Jurkat, Clone E6-1 (cell line): Measurements from ENCODE around the gene MEAF6.

Experiments
- DNase-seq: peaks from one replicate; pipeline ENCODE4 v3.0.0-alpha.2; 2011; ENCODE audit warnings: low read depth, low spot score
- H3K4me3 ChIP-seq: 2 replicates; pipeline ENCODE4 v1.5.1; 2011; ENCODE audit warnings: mild to moderate bottlenecking, low read length, control low read depth, moderate library complexity

The MEAF6 gene

GRCh38 chr1:37476460-37477197 is 37.9 kb downstream of the MEAF6 start:
- peak overlapping the region; percentile 11 for H3K4me3 ChIP-seq
- no peak for DNase-seq

GRCh38 chr1:37476087-37476452 is 38.5 kb downstream of the MEAF6 start:
- H3K4me3 ChIP-seq: no peak overlapping the region
- DNase-seq: no peak

GRCh38 chr1:37475380-37476086 is 39.0 kb downstream of the MEAF6 start:
- no peak for DNase-seq
- H3K4me3 ChIP-seq: peak overlapping the region; percentile 90

GRCh38 chr1:37474697-37475379 is 39.7 kb downstream of the MEAF6 start:
- H3K4me3 ChIP-seq: peak overlapping the region; percentile 90
- no peak for DNase-seq

GRCh38 chr1:37474046-37474696 is 40.4 kb downstream of the MEAF6 start, which contains the start of gene ZC3H12A:
TSS of gene ZC3H12A (plus strand) at chr1:37474580. CDS start at chr1:37475497, 917 bp downstream.
- DNase-seq: peak; percentile 74
- H3K4me3 ChIP-seq: peak within 1 kb of the TSS; percentile 90

GRCh38 chr1:37473431-37474045 is 41.0 kb downstream of the MEAF6 start:
- DNase-seq: peak; percentile 46
- H3K4me3 ChIP-seq: peak overlapping the region; percentile 90

GRCh38 chr1:37472994-37473393 is 41.6 kb downstream of the MEAF6 start:
- H3K4me3 ChIP-seq: peak overlapping the region; percentile 90

GRCh38 chr1:37472281-37472680 is 42.3 kb downstream of the MEAF6 start:
- H3K4me3 ChIP-seq: no peak overlapping the region
- DNase-seq: no peak

More at GRCh38 chr1:37472994-37473393, 41.6 kb downstream of the MEAF6 start:
- peak; percentile 41 for DNase-seq

GRCh38 chr1:37471345-37472231 is 43.0 kb downstream of the MEAF6 start:
- H3K4me3 ChIP-seq: no peak overlapping the region
- DNase-seq: no peak

GRCh38 chr1:37469386-37469785 is 45.2 kb downstream of the MEAF6 start:
- DNase-seq: no peak
- H3K4me3 ChIP-seq: no peak overlapping the region

GRCh38 chr1:37468037-37468436 is 46.5 kb downstream of the MEAF6 start:
- H3K4me3 ChIP-seq: no peak overlapping the region
- DNase-seq: no peak

GRCh38 chr1:37465593-37466517 is 48.7 kb downstream of the MEAF6 start:
- no peak overlapping the region for H3K4me3 ChIP-seq
- no peak for DNase-seq

- DNase-seq: no peak
- H3K4me3 ChIP-seq: no peak overlapping the region
These were observed 50.1 kb downstream of the MEAF6 start for GRCh38 chr1:37464443-37464842.

GRCh38 chr1:37461698-37462436 is 52.7 kb downstream of the MEAF6 start:
- DNase-seq: no peak
- H3K4me3 ChIP-seq: no peak overlapping the region

- DNase-seq: no peak
- H3K4me3 ChIP-seq: no peak overlapping the region
These were observed 56.0 kb downstream of the MEAF6 start for GRCh38 chr1:37458551-37458950.

- H3K4me3 ChIP-seq: no peak overlapping the region
- DNase-seq: no peak
These were observed 58.0 kb downstream of the MEAF6 start for GRCh38 chr1:37456614-37457013.

GRCh38 chr1:37455516-37455915 is 59.0 kb downstream of the MEAF6 start:
- DNase-seq: no peak
- no peak overlapping the region for H3K4me3 ChIP-seq
